Measurements from ENCODE around the gene DNAJC30.

DNAJC30 gene

DNA sequence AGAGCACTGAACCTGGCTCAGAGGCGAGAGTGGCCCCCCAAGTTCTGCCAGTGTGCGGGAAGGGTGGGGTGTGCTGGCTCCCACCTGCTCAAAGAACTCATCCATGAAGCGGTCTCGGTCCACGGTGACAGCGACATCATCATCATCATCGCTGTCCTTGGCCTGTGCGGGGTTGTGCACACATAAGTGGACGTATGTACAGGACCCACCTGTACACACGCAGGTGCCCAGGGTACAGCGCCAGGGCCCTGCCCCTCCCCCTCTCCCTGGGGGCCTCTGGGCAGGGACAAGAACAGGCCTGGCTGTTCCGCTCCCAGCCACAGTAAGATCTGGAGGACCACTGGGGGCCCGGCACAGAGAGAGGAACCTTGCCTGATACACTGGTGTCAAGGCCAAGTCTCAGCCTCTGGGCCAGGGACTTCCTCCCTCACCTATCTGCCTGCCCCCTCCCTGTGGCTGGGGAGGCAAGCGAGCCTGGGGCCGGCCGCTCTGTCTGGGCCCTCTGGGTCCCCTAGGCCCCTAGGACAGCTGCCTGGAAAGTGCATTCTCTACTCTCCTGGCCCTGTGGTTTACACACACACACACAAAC, 25.8 kb upstream of the DNAJC30 start:
- Histone ChIP-seq H2BK120ac (ENCODE audit: insufficient read depth, low read length, poor library complexity) (no peak overlapping the region), H3K23ac (ENCODE audit: low read length) (no peak overlapping the region), H3K4me3 (ENCODE audit: low read depth, low read length) (no peak overlapping the region), H3K9me3 (ENCODE audit: insufficient read depth, low read depth, low read length) (peaks cover 1% of the 10 kb centered on the region), H3K36me3 (ENCODE audit: control insufficient read depth in 1 of 2, insufficient read depth in 2 of 2, low read length in 2 of 2) (peaks cover 3 to 5% of the 10 kb centered on the region in 2 experiments), H3K27me3 (ENCODE audit: insufficient read depth, low read length) (no peaks in the 10 kb centered on the region), H3K4ac (ENCODE audit: low read depth, low read length) (no peak overlapping the region), H4K91ac (ENCODE audit: low read depth, low read length) (no peak overlapping the region), H3K9ac (ENCODE audit: low read length) (no peak overlapping the region), H3K79me1 (ENCODE audit: low read length) (no peaks in the 10 kb centered on the region), H3K14ac (ENCODE audit: low read length) (no peak overlapping the region), H4K8ac (ENCODE audit: low read depth, low read length) (no peak overlapping the region), H2AFZ (ENCODE audit: insufficient read depth, low read length, poor library complexity) (no peak overlapping the region), H2BK5ac (ENCODE audit: low read depth, low read length, poor library complexity) (no peak overlapping the region), H2AK5ac (ENCODE audit: low read length) (no peak overlapping the region), H3K4me1 (ENCODE audit: control insufficient read depth in 1 of 2, insufficient read depth in 2 of 2, low read length in 2 of 2) (peaks cover 2% of the 10 kb centered on the region in 2 experiments), H3K27ac (ENCODE audit: low read depth, low read length) (no peak overlapping the region), H4K12ac (ENCODE audit: low read depth, low read length) (no peak overlapping the region), H3K4me2 (ENCODE audit: low read length) (no peak overlapping the region), H3K79me2 (ENCODE audit: control insufficient read depth, insufficient read depth, low read length, poor library complexity) (no peaks in the 10 kb centered on the region), H3K18ac (ENCODE audit: low read length) (no peak overlapping the region), H2BK12ac (ENCODE audit: low read length) (no peak overlapping the region)
- no CpG with 5 or more reads among the region's 16 CpGs for WGBS (ENCODE audit: extremely low coverage, insufficient coverage, insufficient read length)
- DNase-seq = no peak

DNA sequence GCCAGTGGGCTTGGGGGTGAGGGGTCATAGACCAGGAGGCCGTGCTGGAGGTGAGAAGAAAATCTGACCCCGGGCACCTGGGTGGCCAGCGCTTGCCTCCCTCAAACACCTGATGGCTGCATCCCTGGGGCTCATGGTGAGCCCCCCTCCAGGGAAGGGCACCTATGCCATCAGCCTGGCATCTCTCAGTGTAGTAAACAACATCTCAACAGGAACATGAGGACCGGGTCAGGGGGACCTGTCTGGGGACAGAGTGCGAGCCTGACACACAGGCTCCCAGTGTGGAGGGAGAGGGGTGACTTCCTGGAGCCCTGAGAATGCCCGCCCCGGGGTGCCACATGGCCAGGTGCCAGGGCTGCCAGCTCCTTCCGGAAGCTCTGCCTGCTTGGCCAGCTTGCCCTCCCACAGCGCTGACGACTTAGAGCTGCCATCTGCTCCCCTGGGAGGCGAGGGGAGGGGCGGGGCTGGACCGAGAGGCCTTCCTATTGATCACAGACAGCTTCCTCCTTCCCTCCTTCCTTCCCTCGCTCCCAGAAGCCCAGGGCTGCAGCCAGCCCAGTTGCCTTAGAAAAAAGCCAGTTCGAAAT, 23.9 kb upstream of the DNAJC30 start:
- H4K12ac ChIP-seq (ENCODE audit: low read depth, low read length) = no peak overlapping the region

GRCh38 chr7:73706126-73707044, 23.1 kb upstream of the DNAJC30 start:
- H2AFZ ChIP-seq (ENCODE audit: insufficient read depth, low read length, poor library complexity) = no peak overlapping the region
- no peak overlapping the region for H3K14ac ChIP-seq (ENCODE audit: low read length)
- H3K4me2 ChIP-seq (ENCODE audit: low read length) = no peak overlapping the region
- peaks cover 13 to 17% of the 10 kb centered on the region in 2 experiments for H3K36me3 ChIP-seq (ENCODE audit: control insufficient read depth in 1 of 2, insufficient read depth in 2 of 2, low read length in 2 of 2)
- H3K23ac ChIP-seq (ENCODE audit: low read length) = no peak overlapping the region
- H3K18ac ChIP-seq (ENCODE audit: low read length) = no peak overlapping the region
- no CpG with 5 or more reads among the region's 25 CpGs for WGBS (ENCODE audit: extremely low coverage, insufficient coverage, insufficient read length)
- no peak overlapping the region for H3K9ac ChIP-seq (ENCODE audit: low read length)
- no peak overlapping the region for H2BK5ac ChIP-seq (ENCODE audit: low read depth, low read length, poor library complexity)
- no peak overlapping the region for H3K4ac ChIP-seq (ENCODE audit: low read depth, low read length)
- H2BK120ac ChIP-seq (ENCODE audit: insufficient read depth, low read length, poor library complexity) = no peak overlapping the region
- no peak overlapping the region for H4K91ac ChIP-seq (ENCODE audit: low read depth, low read length)
- peaks cover 1% of the 10 kb centered on the region for H3K9me3 ChIP-seq (ENCODE audit: insufficient read depth, low read depth, low read length)
- H3K79me1 ChIP-seq (ENCODE audit: low read length) = no peaks in the 10 kb centered on the region
- no peak overlapping the region for H4K12ac ChIP-seq (ENCODE audit: low read depth, low read length)
- no peak for DNase-seq
- H2AK5ac ChIP-seq (ENCODE audit: low read length) = no peak overlapping the region
- no peak overlapping the region for H3K27ac ChIP-seq (ENCODE audit: low read depth, low read length)
- no peak overlapping the region for H2BK12ac ChIP-seq (ENCODE audit: low read length)
- H3K4me1 ChIP-seq (ENCODE audit: control insufficient read depth in 1 of 2, insufficient read depth in 2 of 2, low read length in 2 of 2) = peaks cover 2% of the 10 kb centered on the region in 2 experiments
- H3K79me2 ChIP-seq (ENCODE audit: control insufficient read depth, insufficient read depth, low read length, poor library complexity) = no peaks in the 10 kb centered on the region
- no peaks in the 10 kb centered on the region for H3K27me3 ChIP-seq (ENCODE audit: insufficient read depth, low read length)
- no peak overlapping the region for H4K8ac ChIP-seq (ENCODE audit: low read depth, low read length)
- H3K4me3 ChIP-seq (ENCODE audit: low read depth, low read length) = no peak overlapping the region

More for the DNA sequence above, 23.9 kb upstream of the DNAJC30 start:
- Histone ChIP-seq H4K91ac (ENCODE audit: low read depth, low read length) (no peak overlapping the region), H3K27ac (ENCODE audit: low read depth, low read length) (no peak overlapping the region), H3K4me2 (ENCODE audit: low read length) (no peak overlapping the region), H3K4ac (ENCODE audit: low read depth, low read length) (no peak overlapping the region), H4K8ac (ENCODE audit: low read depth, low read length) (no peak overlapping the region), H3K23ac (ENCODE audit: low read length) (no peak overlapping the region), H2BK12ac (ENCODE audit: low read length) (no peak overlapping the region), H3K4me1 (ENCODE audit: control insufficient read depth in 1 of 2, insufficient read depth in 2 of 2, low read length in 2 of 2) (peaks cover 2% of the 10 kb centered on the region in 2 experiments), H2BK120ac (ENCODE audit: insufficient read depth, low read length, poor library complexity) (no peak overlapping the region), H2AK5ac (ENCODE audit: low read length) (no peak overlapping the region), H3K79me2 (ENCODE audit: control insufficient read depth, insufficient read depth, low read length, poor library complexity) (no peaks in the 10 kb centered on the region), H3K79me1 (ENCODE audit: low read length) (no peaks in the 10 kb centered on the region), H3K4me3 (ENCODE audit: low read depth, low read length) (no peak overlapping the region), H2BK5ac (ENCODE audit: low read depth, low read length, poor library complexity) (no peak overlapping the region), H3K27me3 (ENCODE audit: insufficient read depth, low read length) (no peaks in the 10 kb centered on the region), H3K9me3 (ENCODE audit: insufficient read depth, low read depth, low read length) (peaks cover 1% of the 10 kb centered on the region), H3K9ac (ENCODE audit: low read length) (no peak overlapping the region), H2AFZ (ENCODE audit: insufficient read depth, low read length, poor library complexity) (no peak overlapping the region), H3K14ac (ENCODE audit: low read length) (no peak overlapping the region), H3K18ac (ENCODE audit: low read length) (no peak overlapping the region), H3K36me3 (ENCODE audit: control insufficient read depth in 1 of 2, insufficient read depth in 2 of 2, low read length in 2 of 2) (peaks cover 9 to 13% of the 10 kb centered on the region in 2 experiments)
- no CpG with 5 or more reads among the region's 15 CpGs for whole genome bisulfite sequencing (ENCODE audit: extremely low coverage, insufficient coverage, insufficient read length)
- no peak for DNase-seq

DNA sequence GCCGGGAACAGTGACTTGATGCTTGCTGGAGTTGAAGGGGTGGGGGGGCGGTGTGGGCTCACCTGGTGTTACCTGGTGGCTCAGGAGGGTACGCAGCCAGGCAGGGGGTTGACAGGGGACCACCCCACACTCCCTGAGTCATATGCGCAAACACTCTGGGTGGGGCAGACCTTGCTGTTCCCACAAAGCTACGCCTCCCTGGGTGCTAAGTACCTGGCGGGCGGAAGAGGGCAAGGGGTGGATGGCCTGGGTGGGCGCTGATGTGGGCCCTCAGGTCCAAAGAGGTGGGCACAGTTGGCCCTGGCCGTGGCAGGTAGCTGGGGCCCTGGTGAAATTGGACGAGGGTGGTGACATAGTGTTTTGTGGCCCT, 22.3 kb upstream of the DNAJC30 start:
- H3K4me1 ChIP-seq (ENCODE audit: control insufficient read depth in 1 of 2, insufficient read depth in 2 of 2, low read length in 2 of 2) = peaks cover 2% of the 10 kb centered on the region in 2 experiments

More for the DNA sequence above, 22.3 kb upstream of the DNAJC30 start:
- Histone ChIP-seq H3K23ac (ENCODE audit: low read length) (no peak overlapping the region), H3K27ac (ENCODE audit: low read depth, low read length) (no peak overlapping the region), H2AFZ (ENCODE audit: insufficient read depth, low read length, poor library complexity) (no peak overlapping the region), H3K9me3 (ENCODE audit: insufficient read depth, low read depth, low read length) (peaks cover 1% of the 10 kb centered on the region), H4K91ac (ENCODE audit: low read depth, low read length) (no peak overlapping the region), H3K9ac (ENCODE audit: low read length) (no peak overlapping the region), H3K14ac (ENCODE audit: low read length) (no peak overlapping the region), H3K27me3 (ENCODE audit: insufficient read depth, low read length) (no peaks in the 10 kb centered on the region), H3K36me3 (ENCODE audit: control insufficient read depth in 1 of 2, insufficient read depth in 2 of 2, low read length in 2 of 2) (peaks cover 18 to 22% of the 10 kb centered on the region in 2 experiments), H2BK120ac (ENCODE audit: insufficient read depth, low read length, poor library complexity) (no peak overlapping the region), H3K4ac (ENCODE audit: low read depth, low read length) (no peak overlapping the region), H2AK5ac (ENCODE audit: low read length) (no peak overlapping the region), H4K12ac (ENCODE audit: low read depth, low read length) (no peak overlapping the region), H3K79me1 (ENCODE audit: low read length) (no peaks in the 10 kb centered on the region), H3K18ac (ENCODE audit: low read length) (no peak overlapping the region), H3K79me2 (ENCODE audit: control insufficient read depth, insufficient read depth, low read length, poor library complexity) (no peaks in the 10 kb centered on the region), H2BK5ac (ENCODE audit: low read depth, low read length, poor library complexity) (no peak overlapping the region), H2BK12ac (ENCODE audit: low read length) (no peak overlapping the region), H4K8ac (ENCODE audit: low read depth, low read length) (no peak overlapping the region), H3K4me2 (ENCODE audit: low read length) (no peak overlapping the region), H3K4me3 (ENCODE audit: low read depth, low read length) (no peak overlapping the region)
- WGBS (ENCODE audit: extremely low coverage, insufficient coverage, insufficient read length) = no CpG with 5 or more reads among the region's 10 CpGs
- DNase-seq = no peak
